ENCODE results near the gene VWA3B.

DNA sequence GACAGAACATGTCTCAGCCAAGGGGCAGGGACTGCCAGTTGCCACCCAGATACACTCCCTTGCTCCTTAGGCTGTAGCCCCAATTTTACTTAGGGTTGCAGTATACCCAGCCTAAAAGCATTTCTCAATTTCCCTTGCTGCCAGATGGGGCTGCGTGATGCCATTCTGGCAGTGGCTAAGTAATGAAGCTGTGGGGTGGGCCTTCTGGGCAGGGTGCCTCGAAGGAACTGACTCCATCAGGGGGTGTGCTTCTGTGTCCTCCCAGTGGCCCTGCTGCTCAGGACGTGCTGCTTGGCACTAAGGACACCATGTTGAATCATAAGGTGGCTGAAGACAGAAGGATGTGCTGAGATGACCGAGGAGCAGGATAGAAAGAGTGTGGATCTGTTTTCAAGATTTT is 74.2 kb downstream of the VWA3B start:
- TF ChIP-seq POLR2A (IDR thresholded peaks at IDR 0.05), result no peak
- TF ChIP-seq, protein P1, sequence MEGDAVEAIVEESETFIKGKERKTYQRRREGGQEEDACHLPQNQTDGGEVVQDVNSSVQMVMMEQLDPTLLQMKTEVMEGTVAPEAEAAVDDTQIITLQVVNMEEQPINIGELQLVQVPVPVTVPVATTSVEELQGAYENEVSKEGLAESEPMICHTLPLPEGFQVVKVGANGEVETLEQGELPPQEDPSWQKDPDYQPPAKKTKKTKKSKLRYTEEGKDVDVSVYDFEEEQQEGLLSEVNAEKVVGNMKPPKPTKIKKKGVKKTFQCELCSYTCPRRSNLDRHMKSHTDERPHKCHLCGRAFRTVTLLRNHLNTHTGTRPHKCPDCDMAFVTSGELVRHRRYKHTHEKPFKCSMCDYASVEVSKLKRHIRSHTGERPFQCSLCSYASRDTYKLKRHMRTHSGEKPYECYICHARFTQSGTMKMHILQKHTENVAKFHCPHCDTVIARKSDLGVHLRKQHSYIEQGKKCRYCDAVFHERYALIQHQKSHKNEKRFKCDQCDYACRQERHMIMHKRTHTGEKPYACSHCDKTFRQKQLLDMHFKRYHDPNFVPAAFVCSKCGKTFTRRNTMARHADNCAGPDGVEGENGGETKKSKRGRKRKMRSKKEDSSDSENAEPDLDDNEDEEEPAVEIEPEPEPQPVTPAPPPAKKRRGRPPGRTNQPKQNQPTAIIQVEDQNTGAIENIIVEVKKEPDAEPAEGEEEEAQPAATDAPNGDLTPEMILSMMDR (IDR thresholded peaks at IDR 0.05), result no peak
